Measurements from ENCODE around the gene RNF130. TPM values are rescaled to one million over a fixed set of nuclear protein-coding genes. Genes with fewer than 3 reads are reported as not detected.

RNF130 gene
- total RNA-seq, 1 experiment from 2014 or later = 58.5 TPM

- POLR2A ChIA-PET = no interaction called here
- Mint-ChIP-seq H3K4me3 (no peak overlapping the region), H3K4me1 (no peaks in the 10 kb centered on the region; the same call in 1 of the 2 replicates)
These were observed 47.7 kb upstream of the RNF130 start for GRCh38 chr5:180119031-180119902.

More at GRCh38 chr5:180119031-180119902, 47.7 kb upstream of the RNF130 start:
- TF ChIP-seq ZNF281 (CRISPR knock-in tag; IDR thresholded peaks at IDR 0.05) (no peak), SMAD4 (CRISPR knock-in tag; IDR thresholded peaks at IDR 0.05) (no peak), ZSCAN18 (CRISPR knock-in tag; IDR thresholded peaks at IDR 0.05) (no peak), ZNF416 (CRISPR knock-in tag; IDR thresholded peaks at IDR 0.05) (no peak), ATF1 (CRISPR knock-in tag; IDR thresholded peaks at IDR 0.05) (no peak), SOX15 (CRISPR knock-in tag; IDR thresholded peaks at IDR 0.05) (no peak), IRF1 (CRISPR knock-in tag; IDR thresholded peaks at IDR 0.05) (no peak), ZNF423 (CRISPR knock-in tag; IDR thresholded peaks at IDR 0.05) (no peak), AR (CRISPR knock-in tag; IDR thresholded peaks at IDR 0.05) (no peak), MAX (CRISPR knock-in tag; IDR thresholded peaks at IDR 0.05) (no peak), E2F4 (CRISPR knock-in tag; IDR thresholded peaks at IDR 0.05; ENCODE audit: borderline replicate concordance, low read depth) (no peak), NR2C2 (CRISPR knock-in tag; IDR thresholded peaks at IDR 0.05) (no peak), TP53 (CRISPR knock-in tag; IDR thresholded peaks at IDR 0.05) (no peak)
- DNase-seq (ENCODE audit: low spot score) = no peak
- H3K9me3 Mint-ChIP-seq = no peaks in the 10 kb centered on the region
- no peak for ATAC-seq
- H3K36me3 Mint-ChIP-seq = no peaks in the 10 kb centered on the region
- CTCF ChIA-PET = no interaction called here
- H3K27me3 Mint-ChIP-seq (ENCODE audit: low read depth) = no peaks in the 10 kb centered on the region
- H3K27ac Mint-ChIP-seq = no peak overlapping the region
